Astrocyte (in vitro differentiated cells and primary cell): ENCODE data around the gene ECI1. TPM values are rescaled to one million over a fixed set of nuclear protein-coding genes. Genes with fewer than 3 reads are reported as not detected.

Source experiments
- DNase-seq: peaks from one replicate; pipeline ENCODE4 v3.0.0-alpha.2; 2010; ENCODE audit warnings: low read depth
- FAIRE-seq: peaks from 2 replicates; lab custom pipeline; 2011; peaks lifted over from hg19 to GRCh38; lab: Jason Lieb, UNC
- H2AFZ ChIP-seq: 2 replicates; pipeline ENCODE4 v1.6.0; 2012; ENCODE audit warnings: low read depth, low read length, inconsistent platforms
- H3K27ac ChIP-seq: 2 replicates; pipeline ENCODE4 v1.5.1; 2011; ENCODE audit warnings: low read depth, low read length, inconsistent platforms
- H3K27me3 ChIP-seq: 2 replicates; pipeline ENCODE4 v1.6.0; 2011; ENCODE audit warnings: low read length, inconsistent platforms; ENCODE audit not compliant: insufficient read depth
- H3K36me3 ChIP-seq: 2 replicates; pipeline ENCODE4 v1.5.1; 2011; ENCODE audit warnings: low read length, inconsistent platforms; ENCODE audit not compliant: insufficient read depth
- H3K4me1 ChIP-seq: 2 replicates; pipeline ENCODE4 v1.5.1; 2011; ENCODE audit warnings: low read length, inconsistent platforms; ENCODE audit not compliant: insufficient read depth
- H3K4me2 ChIP-seq: 2 replicates; pipeline ENCODE4 v1.6.0; 2012; ENCODE audit warnings: low read length, inconsistent platforms
- H3K4me3 ChIP-seq: 2 replicates; pipeline ENCODE4 v1.5.1; 2011; ENCODE audit warnings: low read depth, mild to moderate bottlenecking, low read length, inconsistent platforms; ENCODE audit not compliant: insufficient read depth
- H3K79me2 ChIP-seq: 2 replicates; pipeline ENCODE4 v1.6.0; 2012; ENCODE audit warnings: mild to moderate bottlenecking, low read length, inconsistent platforms; ENCODE audit not compliant: insufficient read depth
- H3K9ac ChIP-seq: 2 replicates; pipeline ENCODE4 v1.6.0; 2012; ENCODE audit warnings: mild to moderate bottlenecking, low read length, inconsistent platforms
- H3K9me3 ChIP-seq: 2 replicates; pipeline ENCODE4 v1.5.1; 2012; ENCODE audit warnings: low read depth, mild to moderate bottlenecking, low read length, inconsistent platforms; ENCODE audit not compliant: insufficient read depth
- H4K20me1 ChIP-seq: 2 replicates; pipeline ENCODE4 v1.6.0; 2012; ENCODE audit warnings: low read length, inconsistent platforms; ENCODE audit not compliant: insufficient read depth
- H3K27ac Mint-ChIP-seq: one replicate; pipeline ENCODE4 v1.8.0; 2021; ENCODE audit warnings: mild to moderate bottlenecking, mixed read lengths; ENCODE audit not compliant: unreplicated experiment
- H3K27me3 Mint-ChIP-seq: one replicate; pipeline ENCODE4 v1.8.0; 2021; ENCODE audit warnings: low read depth, mixed read lengths; ENCODE audit not compliant: unreplicated experiment
- H3K36me3 Mint-ChIP-seq: one replicate; pipeline ENCODE4 v1.8.0; 2021; ENCODE audit warnings: low read depth, mixed read lengths; ENCODE audit not compliant: unreplicated experiment
- H3K4me1 Mint-ChIP-seq: one replicate; pipeline ENCODE4 v1.8.0; 2021; ENCODE audit warnings: low read depth, mixed read lengths; ENCODE audit not compliant: unreplicated experiment
- H3K4me3 Mint-ChIP-seq: one replicate; pipeline ENCODE4 v1.8.0; 2021; ENCODE audit warnings: mild to moderate bottlenecking, moderate library complexity, mixed read lengths; ENCODE audit not compliant: unreplicated experiment
- H3K9me3 Mint-ChIP-seq: one replicate; pipeline ENCODE4 v1.8.0; 2021; ENCODE audit warnings: mild to moderate bottlenecking, mixed read lengths; ENCODE audit not compliant: unreplicated experiment
- EZH2 ChIP-seq: IDR thresholded peaks from 2 replicates; pipeline ENCODE4 v1.6.1; 2012; ENCODE audit warnings: mild to moderate bottlenecking, low read length, inconsistent platforms; ENCODE audit not compliant: insufficient read depth
- total RNA-seq: library from RNA; stranded (reverse); gene quantifications from 2 replicates; pipeline ENCODE4 v1.2.1, GENCODE V29; 2021
- TF ChIP-seq, protein P1 (sequence below): IDR thresholded peaks from 2 replicates; pipeline ENCODE4 v1.5.1; 2011; ENCODE audit warnings: low read depth, mild to moderate bottlenecking, inconsistent platforms, low read length, moderate library complexity; ENCODE audit not compliant: insufficient read depth

The ECI1 gene
- total RNA-seq, 1 donor from 2014 or later: 53.4 TPM

DNA sequence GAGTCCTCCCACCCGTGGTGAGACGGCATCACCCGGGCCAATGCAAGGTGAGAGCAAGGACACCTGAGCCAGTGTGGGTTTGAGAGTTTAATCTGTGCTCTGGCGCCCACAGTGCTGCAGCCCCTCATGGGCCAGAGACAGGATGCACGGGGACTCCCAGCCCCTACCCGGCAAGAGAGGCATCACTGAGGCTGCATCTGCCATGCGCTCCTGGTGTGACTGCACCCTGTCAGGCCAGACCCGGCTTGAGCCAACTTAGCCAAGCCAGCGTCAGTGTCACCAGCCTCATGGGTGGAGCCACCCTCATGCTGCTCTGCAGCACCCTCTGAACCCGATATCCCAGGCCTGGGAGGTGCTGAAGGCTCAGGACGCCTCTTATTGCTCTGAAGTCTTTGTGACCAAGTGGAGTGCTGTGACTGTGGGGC is 39.5 kb downstream of the ECI1 start:
- Mint-ChIP-seq H3K27me3 (no peaks in the 10 kb centered on the region), H3K27ac (no peak overlapping the region), H3K4me3 (peak overlapping the region; percentile 9), H3K9me3 (no peaks in the 10 kb centered on the region), H3K4me1 (peaks cover 12% of the 10 kb centered on the region), H3K36me3 (peaks cover 4% of the 10 kb centered on the region)
- Histone ChIP-seq H3K27me3 (no peaks in the 10 kb centered on the region), H3K9ac (no peak overlapping the region), H3K4me1 (peaks cover 19% of the 10 kb centered on the region), H2AFZ (no peak overlapping the region), H3K4me2 (peak overlapping the region; percentile 85), H3K9me3 (no peaks in the 10 kb centered on the region), H3K36me3 (no peaks in the 10 kb centered on the region), H3K79me2 (peaks cover 35% of the 10 kb centered on the region), H3K4me3 (no peak overlapping the region), H3K27ac (no peak overlapping the region), H4K20me1 (peaks cover 30% of the 10 kb centered on the region)
- TF ChIP-seq EZH2: no peak
- TF ChIP-seq, protein P1, sequence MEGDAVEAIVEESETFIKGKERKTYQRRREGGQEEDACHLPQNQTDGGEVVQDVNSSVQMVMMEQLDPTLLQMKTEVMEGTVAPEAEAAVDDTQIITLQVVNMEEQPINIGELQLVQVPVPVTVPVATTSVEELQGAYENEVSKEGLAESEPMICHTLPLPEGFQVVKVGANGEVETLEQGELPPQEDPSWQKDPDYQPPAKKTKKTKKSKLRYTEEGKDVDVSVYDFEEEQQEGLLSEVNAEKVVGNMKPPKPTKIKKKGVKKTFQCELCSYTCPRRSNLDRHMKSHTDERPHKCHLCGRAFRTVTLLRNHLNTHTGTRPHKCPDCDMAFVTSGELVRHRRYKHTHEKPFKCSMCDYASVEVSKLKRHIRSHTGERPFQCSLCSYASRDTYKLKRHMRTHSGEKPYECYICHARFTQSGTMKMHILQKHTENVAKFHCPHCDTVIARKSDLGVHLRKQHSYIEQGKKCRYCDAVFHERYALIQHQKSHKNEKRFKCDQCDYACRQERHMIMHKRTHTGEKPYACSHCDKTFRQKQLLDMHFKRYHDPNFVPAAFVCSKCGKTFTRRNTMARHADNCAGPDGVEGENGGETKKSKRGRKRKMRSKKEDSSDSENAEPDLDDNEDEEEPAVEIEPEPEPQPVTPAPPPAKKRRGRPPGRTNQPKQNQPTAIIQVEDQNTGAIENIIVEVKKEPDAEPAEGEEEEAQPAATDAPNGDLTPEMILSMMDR: no peak
- no peak for FAIRE-seq
- DNase-seq: no peak

DNA sequence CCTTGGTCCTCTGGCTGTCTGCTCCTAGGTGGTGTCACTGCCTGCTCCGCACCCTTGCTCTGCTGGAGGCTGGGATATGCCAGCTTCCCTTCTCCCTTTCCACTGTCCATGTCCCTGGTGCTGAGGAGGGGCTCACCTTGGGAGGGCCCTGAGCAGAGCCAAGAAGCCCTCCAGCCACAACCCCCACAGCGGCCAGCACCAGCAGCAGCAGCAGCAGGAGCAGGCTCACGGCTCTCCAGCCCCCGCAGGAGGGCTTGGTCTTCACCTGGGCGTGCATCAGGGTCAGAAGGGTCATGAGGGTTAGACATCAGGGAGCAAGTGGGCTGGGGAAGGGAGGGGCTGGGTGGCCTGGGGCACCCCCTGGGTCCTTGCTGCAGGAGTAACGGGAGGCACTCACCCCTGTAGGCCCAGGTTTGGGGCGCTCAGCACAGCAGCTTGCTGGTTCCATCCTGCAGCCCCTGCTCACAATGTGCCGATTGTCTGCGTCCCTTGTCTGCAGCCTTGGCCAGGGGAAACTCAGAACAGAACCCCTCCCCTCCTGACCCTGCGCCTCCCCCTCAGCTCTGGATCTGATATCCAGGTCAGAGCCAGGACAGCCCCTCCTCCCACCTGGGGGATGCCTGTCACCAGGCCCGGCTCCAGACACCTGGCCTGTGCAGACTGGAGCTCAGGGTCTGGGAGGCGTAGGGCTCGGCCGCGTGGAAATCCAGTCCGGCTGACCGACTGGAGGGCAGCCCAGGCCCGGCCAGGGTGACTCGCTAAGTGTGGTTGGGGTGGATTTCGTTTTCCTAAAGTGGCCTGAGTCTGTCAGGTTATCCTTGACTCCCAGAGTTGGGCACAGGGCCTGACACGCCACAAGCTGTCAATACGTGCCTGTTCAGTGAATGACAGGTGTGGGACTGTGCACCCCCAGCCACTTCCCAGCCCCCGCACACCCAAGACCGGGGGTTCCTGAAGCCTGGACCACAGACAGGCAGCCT is 40.7 kb downstream of the ECI1 start, which contains the start of gene BRICD5:
TSS of gene BRICD5 (minus strand) at position 478 of the 980 bp plus-strand sequence. CDS start at position 448, 30 bp downstream.
- Histone ChIP-seq H3K79me2 (peaks cover 46% of the 10 kb centered on the region), H3K27ac (no peak within 1 kb of the TSS), H3K4me2 (no peak within 1 kb of the TSS), H3K9ac (no peak within 1 kb of the TSS), H3K9me3 (no peaks in the 10 kb centered on the region), H2AFZ (no peak within 1 kb of the TSS), H4K20me1 (peaks cover 30% of the 10 kb centered on the region), H3K36me3 (no peaks in the 10 kb centered on the region), H3K4me1 (peaks cover 26% of the 10 kb centered on the region), H3K4me3 (no peak within 1 kb of the TSS), H3K27me3 (no peaks in the 10 kb centered on the region)
- H3K4me1 Mint-ChIP-seq: peaks cover 17% of the 10 kb centered on the region
- H3K36me3 Mint-ChIP-seq: peaks cover 4% of the 10 kb centered on the region
- TF ChIP-seq, protein P1: no peak
- TF ChIP-seq EZH2: no peak
- no peak within 1 kb of the TSS for H3K4me3 Mint-ChIP-seq
- FAIRE-seq: no peak
- no peak within 1 kb of the TSS for H3K27ac Mint-ChIP-seq
- H3K9me3 Mint-ChIP-seq: no peaks in the 10 kb centered on the region
- DNase-seq: no peak
- no peaks in the 10 kb centered on the region for H3K27me3 Mint-ChIP-seq
